ENCODE data around the gene LARP1.
A peak's percentile ranks its signal among the peaks of the same experiment; 100 is the strongest.

LARP1 gene

GRCh38 chr5:154755361-154756008 lies at the start of gene LARP1:
Gene LARP1 (plus strand): TSS chr5:154755377. CDS start chr5:154755758, 381 bp downstream.
- Histone ChIP-seq H3K36me3 (ENCODE audit: control insufficient read depth in 1 of 2, insufficient read depth in 2 of 2, low read length in 2 of 2) (no peaks in the 10 kb centered on the region), H3K9me3 (ENCODE audit: control insufficient read depth in 1 of 2, low read length in 2 of 2) (no peaks in the 10 kb centered on the region), H3K4me3 (ENCODE audit: low read depth in 1 of 2, low read length in 2 of 2) (peak within 1 kb of the TSS; percentile 91 to 94), H3K4me1 (ENCODE audit: control insufficient read depth in 1 of 2, insufficient read depth in 2 of 2, low read length in 2 of 2) (peaks cover 14 to 27% of the 10 kb centered on the region in 2 donors), H3K27ac (ENCODE audit: low read length) (peak within 1 kb of the TSS; percentile 97), H3K27me3 (ENCODE audit: low read depth, low read length) (no peaks in the 10 kb centered on the region)

GRCh38 chr5:154706416-154706815 lies 48.8 kb upstream of the LARP1 start:
- no peaks in the 10 kb centered on the region for H3K27me3 ChIP-seq (ENCODE audit: low read depth, low read length)
- no peaks in the 10 kb centered on the region for H3K4me1 ChIP-seq (ENCODE audit: control insufficient read depth in 1 of 2, insufficient read depth in 2 of 2, low read length in 2 of 2)
- no peaks in the 10 kb centered on the region for H3K36me3 ChIP-seq (ENCODE audit: control insufficient read depth in 1 of 2, insufficient read depth in 2 of 2, low read length in 2 of 2)
- no peak overlapping the region for H3K4me3 ChIP-seq (ENCODE audit: low read depth in 1 of 2, low read length in 2 of 2)
- no peak overlapping the region for H3K27ac ChIP-seq (ENCODE audit: low read length)
- H3K9me3 ChIP-seq (ENCODE audit: control insufficient read depth in 1 of 2, low read length in 2 of 2): no peaks in the 10 kb centered on the region

DNA sequence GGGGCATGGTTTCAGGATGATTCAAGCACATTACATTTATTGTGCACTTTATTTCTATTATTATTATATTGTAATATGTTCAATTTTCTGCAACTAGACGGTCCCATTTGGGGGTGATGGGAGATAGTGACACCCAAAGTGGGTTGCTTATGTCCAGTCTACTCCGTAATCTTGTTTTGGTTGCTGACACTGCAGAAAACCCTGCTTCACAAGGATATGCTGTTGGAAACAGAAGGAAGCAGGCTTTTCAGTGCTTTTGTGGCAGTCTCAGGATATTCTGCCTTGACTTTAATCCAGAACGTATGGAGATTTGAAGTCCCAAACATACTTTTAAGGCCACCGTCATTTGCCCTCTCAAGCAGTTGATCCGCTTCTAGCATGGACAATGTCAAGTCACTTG lies 47.5 kb upstream of the LARP1 start:
- Histone ChIP-seq H3K4me1 (ENCODE audit: control insufficient read depth in 1 of 2, insufficient read depth in 2 of 2, low read length in 2 of 2) (no peaks in the 10 kb centered on the region), H3K9me3 (ENCODE audit: control insufficient read depth in 1 of 2, low read length in 2 of 2) (no peaks in the 10 kb centered on the region), H3K27ac (ENCODE audit: low read length) (no peak overlapping the region), H3K27me3 (ENCODE audit: low read depth, low read length) (no peaks in the 10 kb centered on the region), H3K36me3 (ENCODE audit: control insufficient read depth in 1 of 2, insufficient read depth in 2 of 2, low read length in 2 of 2) (no peaks in the 10 kb centered on the region), H3K4me3 (ENCODE audit: low read depth in 1 of 2, low read length in 2 of 2) (no peak overlapping the region)

DNA sequence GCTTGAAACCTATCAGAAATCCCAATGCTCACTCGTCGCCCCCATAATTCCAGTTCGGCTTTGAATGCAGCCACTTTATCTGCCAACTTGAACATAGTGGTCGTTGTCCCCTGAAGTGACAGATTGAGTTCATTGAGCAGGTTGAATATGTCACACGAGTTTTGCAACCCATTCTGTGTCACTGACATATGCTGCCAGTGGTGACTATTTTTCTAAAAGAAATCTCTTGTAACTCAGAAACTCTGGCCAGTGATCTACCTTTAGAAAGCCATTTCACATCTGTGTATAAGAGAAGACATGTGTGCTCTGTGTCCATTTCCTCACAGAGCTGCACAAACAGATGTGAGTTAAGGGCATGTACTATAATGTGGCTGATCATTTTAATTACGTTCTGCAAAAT lies 47.0 kb upstream of the LARP1 start:
- H3K9me3 ChIP-seq (ENCODE audit: control insufficient read depth in 1 of 2, low read length in 2 of 2): no peaks in the 10 kb centered on the region
- H3K4me1 ChIP-seq (ENCODE audit: control insufficient read depth in 1 of 2, insufficient read depth in 2 of 2, low read length in 2 of 2): peaks cover 0 to 5% of the 10 kb centered on the region in 2 donors
- H3K4me3 ChIP-seq (ENCODE audit: low read depth in 1 of 2, low read length in 2 of 2): no peak overlapping the region
- H3K36me3 ChIP-seq (ENCODE audit: control insufficient read depth in 1 of 2, insufficient read depth in 2 of 2, low read length in 2 of 2): no peaks in the 10 kb centered on the region
- no peak overlapping the region for H3K27ac ChIP-seq (ENCODE audit: low read length)
- H3K27me3 ChIP-seq (ENCODE audit: low read depth, low read length): no peaks in the 10 kb centered on the region

- no peak overlapping the region for H3K27ac ChIP-seq (ENCODE audit: low read length)
- no peaks in the 10 kb centered on the region for H3K36me3 ChIP-seq (ENCODE audit: control insufficient read depth in 1 of 2, insufficient read depth in 2 of 2, low read length in 2 of 2)
These were observed 46.3 kb upstream of the LARP1 start for GRCh38 chr5:154708846-154709245.

GRCh38 chr5:154709368-154710305 lies 45.5 kb upstream of the LARP1 start:
- H3K4me1 ChIP-seq (ENCODE audit: control insufficient read depth in 1 of 2, insufficient read depth in 2 of 2, low read length in 2 of 2): peaks cover 0 to 19% of the 10 kb centered on the region in 2 donors
- H3K27me3 ChIP-seq (ENCODE audit: low read depth, low read length): no peaks in the 10 kb centered on the region
- H3K4me3 ChIP-seq (ENCODE audit: low read depth in 1 of 2, low read length in 2 of 2): no peak overlapping the region
- H3K36me3 ChIP-seq (ENCODE audit: control insufficient read depth in 1 of 2, insufficient read depth in 2 of 2, low read length in 2 of 2): no peaks in the 10 kb centered on the region
- no peaks in the 10 kb centered on the region for H3K9me3 ChIP-seq (ENCODE audit: control insufficient read depth in 1 of 2, low read length in 2 of 2)
- no peak overlapping the region for H3K27ac ChIP-seq (ENCODE audit: low read length)

More at GRCh38 chr5:154708846-154709245, 46.3 kb upstream of the LARP1 start:
- Histone ChIP-seq H3K9me3 (ENCODE audit: control insufficient read depth in 1 of 2, low read length in 2 of 2) (no peaks in the 10 kb centered on the region), H3K27me3 (ENCODE audit: low read depth, low read length) (no peaks in the 10 kb centered on the region), H3K4me3 (ENCODE audit: low read depth in 1 of 2, low read length in 2 of 2) (no peak overlapping the region), H3K4me1 (ENCODE audit: control insufficient read depth in 1 of 2, insufficient read depth in 2 of 2, low read length in 2 of 2) (peaks cover 0 to 12% of the 10 kb centered on the region in 2 donors)

GRCh38 chr5:154712518-154713437 lies 42.4 kb upstream of the LARP1 start:
- peak overlapping the region in 1 of 2 donors; percentile 50 for H3K4me3 ChIP-seq (ENCODE audit: low read depth in 1 of 2, low read length in 2 of 2)
- H3K9me3 ChIP-seq (ENCODE audit: control insufficient read depth in 1 of 2, low read length in 2 of 2): no peaks in the 10 kb centered on the region
- H3K27ac ChIP-seq (ENCODE audit: low read length): peak overlapping the region; percentile 67
- no peaks in the 10 kb centered on the region for H3K36me3 ChIP-seq (ENCODE audit: control insufficient read depth in 1 of 2, insufficient read depth in 2 of 2, low read length in 2 of 2)
- no peaks in the 10 kb centered on the region for H3K27me3 ChIP-seq (ENCODE audit: low read depth, low read length)
- peaks cover 0 to 19% of the 10 kb centered on the region in 2 donors for H3K4me1 ChIP-seq (ENCODE audit: control insufficient read depth in 1 of 2, insufficient read depth in 2 of 2, low read length in 2 of 2)

DNA sequence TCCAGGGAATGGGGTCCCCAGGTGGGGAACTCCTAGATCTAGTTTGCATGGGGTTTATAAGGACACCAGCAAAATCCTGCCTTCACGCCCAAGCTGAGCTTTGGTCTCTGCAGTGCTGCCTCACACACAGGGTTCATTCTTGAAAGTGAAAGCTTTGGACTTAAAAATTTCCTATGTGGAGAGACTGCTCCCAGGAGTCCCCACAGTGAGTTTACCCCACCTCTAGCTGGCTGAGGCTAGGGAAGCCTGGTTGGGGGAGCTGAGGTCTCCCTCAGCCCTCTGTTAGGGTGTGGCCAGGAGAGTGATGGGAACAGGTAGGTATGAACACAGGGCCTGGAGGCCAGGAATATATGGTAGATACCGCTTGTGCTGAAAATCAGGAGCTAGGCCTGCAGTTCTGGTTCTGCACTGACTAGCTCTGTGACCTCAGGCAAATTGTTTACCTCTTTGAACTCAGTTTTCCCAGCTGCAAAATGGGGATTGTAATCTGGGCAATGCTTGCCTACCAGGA lies 41.5 kb upstream of the LARP1 start:
- Histone ChIP-seq H3K27me3 (ENCODE audit: low read depth, low read length) (no peaks in the 10 kb centered on the region), H3K4me3 (ENCODE audit: low read depth in 1 of 2, low read length in 2 of 2) (peak overlapping the region in 1 of 2 donors; percentile 50), H3K9me3 (ENCODE audit: control insufficient read depth in 1 of 2, low read length in 2 of 2) (no peaks in the 10 kb centered on the region), H3K36me3 (ENCODE audit: control insufficient read depth in 1 of 2, insufficient read depth in 2 of 2, low read length in 2 of 2) (no peaks in the 10 kb centered on the region), H3K27ac (ENCODE audit: low read length) (peak overlapping the region; percentile 67), H3K4me1 (ENCODE audit: control insufficient read depth in 1 of 2, insufficient read depth in 2 of 2, low read length in 2 of 2) (peaks cover 0 to 19% of the 10 kb centered on the region in 2 donors)

- Histone ChIP-seq H3K9me3 (ENCODE audit: control insufficient read depth in 1 of 2, low read length in 2 of 2) (no peaks in the 10 kb centered on the region), H3K27ac (ENCODE audit: low read length) (peak overlapping the region; percentile 67), H3K4me1 (ENCODE audit: control insufficient read depth in 1 of 2, insufficient read depth in 2 of 2, low read length in 2 of 2) (peaks cover 0 to 19% of the 10 kb centered on the region in 2 donors), H3K27me3 (ENCODE audit: low read depth, low read length) (no peaks in the 10 kb centered on the region), H3K36me3 (ENCODE audit: control insufficient read depth in 1 of 2, insufficient read depth in 2 of 2, low read length in 2 of 2) (no peaks in the 10 kb centered on the region), H3K4me3 (ENCODE audit: low read depth in 1 of 2, low read length in 2 of 2) (peak overlapping the region in 1 of 2 donors; percentile 50)
These were observed 40.8 kb upstream of the LARP1 start for GRCh38 chr5:154714266-154714986.

DNA sequence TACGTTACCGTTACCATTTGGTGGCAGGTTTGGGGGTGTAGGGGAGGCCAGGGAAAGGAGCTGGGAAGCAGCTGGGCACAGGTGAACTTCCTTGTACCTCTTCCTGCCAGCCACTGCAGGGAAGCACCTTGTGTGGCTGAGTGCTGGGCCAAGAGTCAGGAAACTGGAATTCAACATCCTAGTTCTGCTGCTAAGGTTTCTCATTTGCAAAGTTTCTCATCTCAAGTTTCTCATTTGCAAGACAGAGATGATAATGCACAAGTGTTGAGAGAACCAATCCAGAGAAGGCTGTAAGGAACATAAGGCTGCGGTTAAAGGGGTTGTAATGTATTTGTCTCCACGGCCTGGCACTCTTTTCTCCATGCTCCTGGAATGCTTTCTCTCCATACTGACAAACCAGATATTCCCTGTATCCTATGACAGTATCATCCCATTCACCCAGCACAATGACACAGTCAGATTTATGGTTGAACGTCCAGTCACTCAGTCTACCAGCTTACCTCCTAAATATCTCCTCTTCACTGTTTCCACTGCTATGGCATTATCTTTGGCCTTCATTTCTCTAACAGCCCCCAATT lies 33.6 kb upstream of the LARP1 start:
- H3K36me3 ChIP-seq (ENCODE audit: control insufficient read depth in 1 of 2, insufficient read depth in 2 of 2, low read length in 2 of 2): no peaks in the 10 kb centered on the region
- H3K9me3 ChIP-seq (ENCODE audit: control insufficient read depth in 1 of 2, low read length in 2 of 2): no peaks in the 10 kb centered on the region
- no peak overlapping the region for H3K4me3 ChIP-seq (ENCODE audit: low read depth in 1 of 2, low read length in 2 of 2)
- H3K27me3 ChIP-seq (ENCODE audit: low read depth, low read length): no peaks in the 10 kb centered on the region
- H3K27ac ChIP-seq (ENCODE audit: low read length): no peak overlapping the region
- no peaks in the 10 kb centered on the region for H3K4me1 ChIP-seq (ENCODE audit: control insufficient read depth in 1 of 2, insufficient read depth in 2 of 2, low read length in 2 of 2)

Measured in muscle layer of duodenum (tissue), 2 donors.